Measurements from ENCODE around the gene ENTPD2.

The ENTPD2 gene

DNA sequence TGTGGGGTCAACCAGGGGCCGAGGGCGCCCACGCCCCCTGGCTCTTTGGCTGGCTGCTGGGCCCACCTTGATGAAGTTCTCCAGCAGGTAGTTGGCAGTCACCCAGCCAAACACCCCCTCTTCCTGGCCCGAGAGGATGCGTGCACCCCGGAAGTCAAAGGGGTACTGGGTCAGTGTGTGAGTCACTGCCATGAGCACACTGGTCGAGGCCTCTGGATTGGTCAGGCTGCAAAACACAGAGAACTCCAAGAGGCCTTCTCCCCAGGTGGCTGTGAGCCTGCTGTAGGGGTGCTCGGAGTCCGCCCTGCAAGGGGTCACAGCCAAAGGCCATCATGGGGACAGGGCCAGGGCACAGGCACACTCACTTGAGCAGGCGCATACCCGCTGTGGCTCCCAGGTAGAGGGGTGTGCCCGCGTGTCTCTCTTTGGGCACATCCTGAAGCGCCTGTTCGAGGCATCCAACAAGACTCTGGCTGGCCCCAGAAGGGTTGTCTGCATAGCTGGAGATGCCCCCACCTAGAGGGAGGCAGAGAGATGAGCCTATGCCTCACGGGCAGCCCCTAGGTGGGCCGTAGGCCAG is 2.6 kb downstream of the ENTPD2 start:
- in situ Hi-C loops (cut with HindIII; ENCODE audit: low pct_ligation_motif_present, low pct_unique_long_range_greater_than_20kb, low sequenced_read_pairs): no loop called here
- DNase-seq: no peak

DNA sequence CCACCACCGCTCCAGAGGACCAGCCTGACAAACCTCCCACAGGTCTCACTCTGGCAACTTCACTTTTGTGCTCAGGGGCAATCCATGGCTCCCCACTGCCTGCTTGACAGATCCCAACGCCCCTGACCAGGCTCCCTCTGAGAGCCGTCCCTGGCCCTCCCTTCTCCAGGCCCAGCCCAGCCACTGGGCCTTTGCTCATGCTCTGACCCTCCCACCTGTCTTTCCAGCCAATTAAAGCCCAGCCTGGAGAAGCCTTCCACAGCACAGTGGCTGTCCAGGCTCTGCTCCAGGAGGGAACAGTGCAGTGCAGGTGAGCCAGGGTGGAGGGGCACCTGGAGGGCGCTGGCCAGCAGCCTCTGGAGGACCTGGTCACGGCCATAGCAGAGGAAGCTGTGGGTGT is 3.3 kb downstream of the ENTPD2 start:
- DNase-seq: no peak
- in situ Hi-C loops (cut with HindIII; ENCODE audit: low pct_ligation_motif_present, low pct_unique_long_range_greater_than_20kb, low sequenced_read_pairs): no loop called here

DNA sequence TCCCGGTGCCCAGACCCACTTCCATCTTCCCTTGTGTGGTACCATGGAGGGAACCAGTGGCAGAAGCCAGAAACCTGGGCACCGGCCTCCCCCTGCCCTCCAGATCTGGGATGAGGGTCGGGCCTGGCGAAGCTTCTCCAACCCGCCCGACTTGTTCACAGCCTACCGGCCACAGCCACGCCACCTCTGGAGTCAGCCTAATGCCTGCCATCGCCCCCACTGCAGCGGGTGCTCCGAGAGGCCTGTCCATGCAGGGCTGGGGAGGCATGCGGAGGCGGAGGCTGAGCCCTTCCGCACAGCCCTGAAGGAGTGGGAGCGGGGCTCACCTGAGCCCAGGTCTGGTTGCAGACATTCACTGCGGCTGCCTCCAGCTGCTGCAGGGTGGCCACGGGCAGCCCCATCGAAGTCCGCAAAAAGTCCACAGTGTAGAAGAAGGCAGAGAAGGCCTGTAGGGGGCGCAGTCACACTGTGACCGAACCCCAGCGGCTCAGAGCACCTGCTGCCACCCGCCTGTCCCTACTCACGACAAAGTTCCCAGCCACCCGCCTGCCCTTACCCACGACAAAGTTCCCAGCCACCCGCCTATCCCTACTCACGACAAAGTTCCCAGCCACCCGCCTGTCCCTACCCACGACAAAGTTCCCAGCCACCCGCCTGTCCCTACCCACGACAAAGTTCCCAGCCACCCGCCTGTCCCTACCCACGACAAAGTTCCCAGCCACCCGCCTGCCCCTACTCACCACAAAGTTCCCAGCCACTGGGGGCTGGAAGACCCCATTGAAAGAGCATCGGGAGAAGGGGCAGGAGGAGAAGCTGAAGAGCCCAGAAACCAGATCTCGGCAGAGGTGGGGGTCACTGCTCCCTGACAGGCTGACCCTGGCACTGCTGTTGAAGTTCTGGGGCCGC is 4.1 kb downstream of the ENTPD2 start:
- in situ Hi-C loops (cut with HindIII; ENCODE audit: low pct_ligation_motif_present, low pct_unique_long_range_greater_than_20kb, low sequenced_read_pairs): no loop called here

DNA sequence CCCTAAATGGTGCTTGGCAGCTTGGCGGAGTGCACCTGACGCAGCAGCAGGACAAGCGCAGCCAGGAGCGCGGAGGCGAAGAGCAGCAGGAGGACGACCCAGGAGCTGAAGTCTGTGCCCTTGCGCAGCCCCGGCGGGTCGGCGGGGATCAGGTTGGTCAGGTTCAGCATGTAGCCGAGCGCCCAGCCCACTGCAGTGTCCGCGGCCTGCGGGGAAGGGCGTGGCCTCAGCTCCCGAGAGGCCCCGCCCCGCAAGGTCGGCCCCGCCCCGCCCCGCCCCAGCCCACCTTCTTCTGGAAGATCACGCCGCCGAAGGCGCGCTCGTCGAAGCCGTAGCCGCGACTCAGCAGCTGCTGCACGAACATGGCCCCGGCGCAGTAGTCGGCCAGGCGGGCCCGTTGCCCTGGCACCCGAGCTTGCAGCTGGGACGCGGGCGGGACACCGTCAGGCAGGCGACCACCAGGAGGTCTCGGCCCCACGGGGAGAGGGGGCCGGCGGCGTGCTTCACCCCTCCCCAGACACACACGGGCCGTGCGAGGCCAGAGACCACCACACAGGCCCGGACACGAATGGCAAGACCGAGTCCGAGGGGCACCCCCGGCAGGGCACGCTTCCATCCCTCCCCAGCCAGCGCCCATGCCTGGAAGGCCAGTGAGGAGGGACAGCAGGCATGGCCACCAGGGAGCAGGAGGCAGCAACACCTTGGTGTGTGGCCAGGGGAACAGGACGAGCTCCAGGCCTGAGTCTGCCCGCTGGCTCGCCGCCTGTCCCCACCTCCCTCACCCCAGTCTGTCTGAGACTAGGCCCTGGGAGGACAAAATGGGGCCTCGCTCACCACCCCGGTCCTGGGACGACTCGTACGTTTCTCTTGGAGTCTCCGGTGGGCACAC is 5.0 kb downstream of the ENTPD2 start:
- DNase-seq: no peak
- in situ Hi-C loops (cut with HindIII; ENCODE audit: low pct_ligation_motif_present, low pct_unique_long_range_greater_than_20kb, low sequenced_read_pairs): no loop called here

More for the DNA sequence above, 4.1 kb downstream of the ENTPD2 start:
- peak; percentile 41 for DNase-seq

DNA sequence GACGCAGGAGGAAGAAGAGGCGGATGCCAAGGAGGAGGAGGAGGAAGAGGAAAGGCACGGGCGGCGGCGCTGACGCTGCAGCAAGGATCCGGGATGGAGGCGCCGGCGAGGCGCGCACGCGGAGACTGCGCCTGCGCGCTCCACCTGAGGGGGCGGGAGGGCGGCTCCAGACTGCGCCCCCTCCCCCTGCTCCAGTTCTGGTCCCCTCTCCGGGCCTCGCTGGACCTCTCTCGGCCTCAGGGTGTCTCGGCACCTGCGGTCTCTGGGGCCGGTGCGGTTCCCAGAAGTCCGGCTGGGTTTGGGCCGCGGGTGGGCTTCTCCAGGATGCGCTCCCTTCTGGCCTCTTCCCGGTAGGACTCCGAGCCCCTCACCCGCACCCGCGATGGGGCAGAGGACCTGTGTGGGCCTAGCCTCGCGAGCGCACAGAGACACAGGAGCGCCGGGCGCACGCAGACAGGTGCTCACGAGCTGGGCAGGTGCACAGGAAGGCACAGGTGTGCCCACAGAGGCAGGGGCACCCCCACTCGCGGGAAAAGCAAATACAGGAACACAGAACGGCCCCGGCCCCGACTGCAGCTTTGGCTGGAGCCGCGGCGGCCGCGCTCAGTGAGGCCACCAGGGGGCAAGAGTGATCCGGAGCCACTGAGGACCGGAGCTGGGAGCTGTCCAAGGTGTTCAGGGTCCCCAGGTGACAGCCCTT is 7.6 kb downstream of the ENTPD2 start, which contains the start of gene NPDC1:
Gene NPDC1, minus strand, starts transcription at position 90 of the 700 bp plus-strand sequence. CDS start 188 bp downstream, outside the sequence.
- peak; percentile 75 for DNase-seq
- in situ Hi-C loops (cut with HindIII; ENCODE audit: low pct_ligation_motif_present, low pct_unique_long_range_greater_than_20kb, low sequenced_read_pairs): no loop called here

DNA sequence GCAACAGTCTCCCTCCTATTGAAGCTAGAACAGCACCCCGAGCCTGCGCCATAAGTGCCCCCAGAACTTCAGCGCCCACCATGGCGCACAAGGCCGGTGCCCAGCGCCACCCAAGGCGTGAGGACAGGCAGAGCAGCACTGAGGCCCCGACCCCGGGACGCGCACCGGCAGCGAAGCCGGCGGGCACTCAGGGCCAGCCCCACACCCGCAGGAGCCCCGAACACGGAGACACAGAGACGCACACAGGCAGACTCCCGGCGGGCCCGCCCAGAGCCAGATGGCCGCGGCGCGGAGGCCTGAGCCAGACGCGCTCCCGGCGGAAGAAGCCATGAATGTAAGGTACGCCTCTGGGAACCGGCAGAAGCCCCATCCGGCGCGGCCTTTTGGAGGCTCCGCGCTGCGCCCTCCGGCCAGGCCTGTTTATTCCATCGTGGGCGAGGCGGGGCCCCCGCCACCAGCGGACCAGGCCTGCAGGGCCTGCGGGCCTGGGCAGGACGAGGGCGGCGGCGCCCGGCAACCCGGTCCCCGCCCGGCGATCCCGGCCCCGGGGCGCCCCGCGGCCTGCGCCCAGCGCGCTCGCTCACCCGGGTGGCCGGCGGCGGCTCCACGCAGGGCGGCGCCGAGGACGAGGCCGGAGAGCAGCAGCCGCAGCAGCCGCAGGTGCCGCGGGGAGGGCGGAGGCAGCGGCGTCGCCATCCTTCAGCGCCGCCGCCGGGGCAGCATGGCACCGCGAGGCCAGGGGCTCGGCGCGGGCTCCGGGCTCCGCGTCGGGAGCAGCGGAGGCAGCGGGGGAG is 8.4 kb downstream of the ENTPD2 start:
- in situ Hi-C loops (cut with HindIII; ENCODE audit: low pct_ligation_motif_present, low pct_unique_long_range_greater_than_20kb, low sequenced_read_pairs): no loop called here
- peak; percentile 36 for DNase-seq

DNA sequence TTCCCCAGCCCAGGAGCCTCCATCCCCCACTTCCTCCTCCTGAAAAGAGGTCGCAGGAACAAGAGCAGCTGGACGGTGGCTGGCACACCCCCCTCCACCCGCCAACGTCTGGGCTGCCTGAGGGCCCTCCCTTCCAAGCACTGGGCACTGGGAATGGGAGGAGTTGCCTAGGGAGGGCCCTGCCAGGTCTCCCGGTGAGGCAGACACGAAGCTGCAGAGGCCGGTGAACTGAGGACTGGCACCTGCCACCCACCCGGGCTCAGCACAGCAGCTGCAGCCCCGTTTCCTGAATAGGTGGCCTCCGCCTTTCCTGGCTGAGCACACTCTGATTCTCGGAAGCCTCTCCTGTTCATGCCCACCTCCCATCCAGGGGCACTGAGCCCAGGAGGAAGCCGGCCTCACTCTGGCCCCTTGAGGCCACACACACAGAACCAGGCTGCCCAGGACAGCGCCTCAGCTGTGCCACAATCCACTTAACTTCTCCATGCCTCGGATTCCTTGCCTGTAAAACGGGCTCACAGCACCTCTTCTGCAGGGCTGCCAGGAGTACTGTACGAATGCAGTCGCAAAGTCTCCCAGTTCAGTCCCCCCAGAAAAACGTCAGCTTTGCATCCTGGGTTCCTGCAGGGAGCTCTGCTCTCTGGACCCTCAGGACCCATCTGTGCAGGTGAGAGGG is 9.2 kb downstream of the ENTPD2 start:
- in situ Hi-C loops (cut with HindIII; ENCODE audit: low pct_ligation_motif_present, low pct_unique_long_range_greater_than_20kb, low sequenced_read_pairs): no loop called here
- no peak for DNase-seq

DNA sequence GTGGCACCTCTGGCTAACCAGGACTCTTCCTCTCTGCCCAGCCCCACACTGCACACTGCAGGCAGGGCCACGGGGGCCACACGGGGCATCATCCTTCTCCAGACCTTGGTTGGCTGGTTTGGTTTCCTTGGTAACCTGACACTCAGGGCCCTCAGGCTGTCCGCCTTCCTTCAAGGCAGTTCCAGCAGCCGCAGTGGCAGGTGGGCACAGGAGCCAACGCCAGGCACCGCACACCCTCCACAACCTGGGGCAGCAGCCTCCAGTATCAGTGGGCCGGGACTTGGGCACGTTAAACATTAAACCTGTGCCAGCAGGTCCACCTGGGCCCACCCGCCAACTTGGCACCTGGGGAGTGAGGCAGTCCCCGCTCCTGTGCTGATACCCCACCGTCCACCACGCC is 9.8 kb downstream of the ENTPD2 start:
- in situ Hi-C loops (cut with HindIII; ENCODE audit: low pct_ligation_motif_present, low pct_unique_long_range_greater_than_20kb, low sequenced_read_pairs): no loop called here
- no peak for DNase-seq

DNA sequence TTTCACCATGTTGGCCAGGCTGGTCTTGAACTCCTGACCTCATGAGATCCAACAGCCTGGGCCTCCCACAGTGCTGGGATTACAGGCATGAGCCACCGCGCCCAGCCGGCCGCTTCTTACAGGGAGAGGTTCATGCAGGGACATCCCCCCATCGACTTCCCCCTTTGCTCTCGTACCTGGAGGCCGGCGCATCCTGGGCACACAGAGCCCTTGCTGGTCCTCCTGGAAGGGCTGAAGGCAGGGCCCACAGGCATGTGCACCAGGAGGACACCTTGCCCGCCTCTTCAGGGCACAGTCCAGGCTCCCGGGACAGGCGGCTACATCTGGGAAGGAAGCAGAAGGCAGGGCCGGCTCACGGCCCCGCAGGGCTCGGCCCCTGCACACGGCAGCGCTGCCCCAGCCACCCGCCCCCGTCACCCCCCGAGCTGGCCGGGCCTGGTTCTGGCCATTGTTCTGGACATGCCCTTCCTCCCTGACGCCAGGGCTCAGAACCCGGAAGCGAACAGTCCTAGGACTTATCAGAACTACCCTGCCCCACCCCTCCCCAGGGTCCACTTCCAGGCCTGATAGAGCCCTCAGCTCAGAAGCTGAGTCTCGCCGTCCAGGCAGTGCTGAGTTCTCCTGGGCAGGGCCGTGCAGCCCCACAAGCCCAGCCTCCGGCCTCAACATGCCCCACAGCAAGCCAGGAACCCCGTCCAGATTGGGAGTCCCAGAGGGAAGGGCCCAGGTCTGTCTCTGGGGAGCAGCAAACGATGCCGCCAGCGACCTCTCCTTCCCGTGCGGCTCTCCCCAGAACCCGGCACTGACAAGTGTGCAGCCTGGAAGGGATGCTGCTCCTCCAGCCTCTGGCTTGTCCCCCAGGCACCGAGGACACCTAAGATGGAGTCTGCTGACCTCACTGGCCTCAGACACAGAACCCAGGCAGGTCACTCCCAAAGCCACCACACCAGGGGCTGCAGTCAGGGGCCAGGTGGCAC is 10.8 kb downstream of the ENTPD2 start:
- in situ Hi-C loops (cut with HindIII; ENCODE audit: low pct_ligation_motif_present, low pct_unique_long_range_greater_than_20kb, low sequenced_read_pairs): no loop called here
- DNase-seq: no peak

DNA sequence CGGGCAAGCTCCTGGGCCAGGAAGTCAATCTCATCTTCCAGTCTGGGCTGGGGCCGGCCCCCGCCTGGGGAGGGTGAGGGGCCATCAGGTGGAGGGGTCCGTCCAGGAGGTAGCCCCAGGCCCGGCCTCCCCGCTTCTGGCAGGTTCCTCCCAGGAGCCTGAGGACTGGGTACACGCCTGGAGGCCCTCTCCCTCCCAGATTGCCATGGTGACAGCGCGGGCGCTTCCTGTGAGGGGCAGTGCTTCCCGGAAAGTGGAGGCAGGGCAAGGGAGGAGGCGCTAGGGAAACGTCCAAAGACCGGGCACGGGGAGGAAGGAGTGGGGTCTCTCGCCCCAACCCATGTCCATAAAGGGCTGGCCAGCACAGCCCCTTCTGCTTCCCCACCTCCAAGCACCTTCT is 12.7 kb downstream of the ENTPD2 start:
- in situ Hi-C loops (cut with HindIII; ENCODE audit: low pct_ligation_motif_present, low pct_unique_long_range_greater_than_20kb, low sequenced_read_pairs): no loop called here

DNA sequence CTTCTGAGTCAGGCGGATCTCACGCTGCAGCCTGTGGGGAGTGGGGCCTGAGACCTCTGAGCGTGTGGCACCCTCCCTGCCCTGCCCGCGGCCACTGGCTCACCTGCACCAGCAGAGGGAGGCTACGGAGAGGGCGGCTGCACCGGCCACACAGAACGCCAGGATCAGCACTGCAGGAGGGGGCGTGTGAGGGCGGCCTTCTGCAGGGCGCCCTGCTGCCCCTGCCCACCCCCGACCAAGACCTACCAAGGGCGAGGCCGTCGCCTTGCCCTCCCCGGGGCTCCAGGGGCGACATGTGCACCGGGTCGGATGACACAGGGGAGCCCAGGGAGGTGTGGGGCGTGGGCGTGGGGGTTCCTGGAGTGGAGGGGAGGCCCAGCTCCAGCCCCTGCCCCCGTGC is 13.3 kb downstream of the ENTPD2 start:
- DNase-seq: no peak
- in situ Hi-C loops (cut with HindIII; ENCODE audit: low pct_ligation_motif_present, low pct_unique_long_range_greater_than_20kb, low sequenced_read_pairs): no loop called here

More for the DNA sequence above, 12.7 kb downstream of the ENTPD2 start:
- DNase-seq: no peak

DNA sequence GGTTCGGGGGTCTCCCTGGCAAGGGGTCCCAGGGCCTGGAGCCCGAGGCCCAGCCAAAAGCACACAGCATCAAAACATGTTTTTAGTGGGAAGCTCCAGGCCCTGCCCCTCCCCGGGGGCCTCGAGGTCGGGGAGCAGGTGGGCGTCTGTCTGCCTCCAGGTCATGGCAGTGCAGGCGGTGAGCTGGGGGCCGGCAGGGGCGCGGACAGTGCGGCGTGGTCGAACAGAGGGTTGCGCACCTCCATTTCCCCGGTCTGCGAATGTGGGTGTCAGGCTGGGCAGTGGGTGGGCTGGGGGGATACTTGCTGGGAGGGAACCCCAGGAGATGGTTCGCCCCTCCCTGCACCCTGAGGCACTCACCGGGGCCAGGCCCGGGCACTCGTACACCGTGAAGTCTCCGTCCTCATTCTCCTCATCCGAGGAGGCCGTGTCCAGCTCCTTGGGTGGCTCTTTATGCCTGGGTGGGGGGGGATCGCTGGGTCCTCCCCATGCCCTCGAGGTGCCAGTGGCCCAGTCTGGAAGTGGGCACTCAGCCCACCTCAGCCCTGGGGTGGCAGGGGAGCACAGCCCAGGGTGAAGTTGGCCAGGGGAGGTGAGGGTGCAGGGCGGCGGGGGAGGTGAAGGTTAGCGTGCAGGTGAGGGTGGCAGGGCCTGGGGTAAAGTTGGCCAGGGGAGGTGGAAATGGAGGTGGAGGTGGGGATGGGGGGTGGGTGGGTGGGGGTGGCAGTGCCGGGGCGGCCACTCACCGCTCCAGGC is 14.1 kb downstream of the ENTPD2 start:
- no peak for DNase-seq
- in situ Hi-C loops (cut with HindIII; ENCODE audit: low pct_ligation_motif_present, low pct_unique_long_range_greater_than_20kb, low sequenced_read_pairs): no loop called here

DNA sequence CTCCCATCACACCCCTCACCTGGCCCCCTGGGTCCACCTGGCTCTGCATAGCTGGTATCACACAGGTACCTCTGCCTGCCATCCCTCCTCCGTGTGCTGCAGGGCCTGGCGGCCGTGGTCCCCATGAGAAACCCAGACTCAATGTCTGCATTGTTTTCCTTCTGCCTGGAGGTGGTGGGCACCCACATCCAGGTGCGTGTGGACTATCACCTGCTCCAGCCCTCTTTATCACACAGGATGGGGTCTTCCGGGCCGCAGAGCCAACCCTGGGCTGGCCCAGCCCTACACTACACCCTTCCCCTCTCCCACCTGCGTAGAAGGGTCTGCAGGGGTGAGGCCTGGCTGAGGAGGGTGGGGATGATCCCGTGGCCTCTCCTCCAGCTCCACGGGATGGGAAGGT is 14.9 kb downstream of the ENTPD2 start:
- no peak for DNase-seq
- in situ Hi-C loops (cut with HindIII; ENCODE audit: low pct_ligation_motif_present, low pct_unique_long_range_greater_than_20kb, low sequenced_read_pairs): no loop called here

DNA sequence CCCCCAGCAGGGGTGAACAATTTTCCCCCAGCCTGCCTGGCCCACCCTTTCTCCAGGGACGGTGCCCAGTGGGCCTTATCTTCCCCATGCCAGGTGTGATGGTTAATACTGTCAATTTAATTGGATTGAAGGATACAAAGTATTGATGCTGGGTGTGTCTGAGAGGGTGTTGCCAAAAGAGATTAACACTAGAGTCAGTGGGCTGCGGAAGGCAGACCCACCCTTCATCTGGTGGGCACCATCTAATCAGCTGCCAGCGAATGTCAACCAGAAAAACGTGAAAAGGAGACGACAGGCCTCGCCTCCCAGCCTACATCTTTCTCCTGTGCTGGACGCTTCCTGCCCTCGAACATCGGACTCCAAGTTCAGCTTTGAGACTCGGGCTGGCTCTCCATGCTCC is 16.4 kb downstream of the ENTPD2 start:
- in situ Hi-C loops (cut with HindIII; ENCODE audit: low pct_ligation_motif_present, low pct_unique_long_range_greater_than_20kb, low sequenced_read_pairs): no loop called here
- DNase-seq: no peak

DNA sequence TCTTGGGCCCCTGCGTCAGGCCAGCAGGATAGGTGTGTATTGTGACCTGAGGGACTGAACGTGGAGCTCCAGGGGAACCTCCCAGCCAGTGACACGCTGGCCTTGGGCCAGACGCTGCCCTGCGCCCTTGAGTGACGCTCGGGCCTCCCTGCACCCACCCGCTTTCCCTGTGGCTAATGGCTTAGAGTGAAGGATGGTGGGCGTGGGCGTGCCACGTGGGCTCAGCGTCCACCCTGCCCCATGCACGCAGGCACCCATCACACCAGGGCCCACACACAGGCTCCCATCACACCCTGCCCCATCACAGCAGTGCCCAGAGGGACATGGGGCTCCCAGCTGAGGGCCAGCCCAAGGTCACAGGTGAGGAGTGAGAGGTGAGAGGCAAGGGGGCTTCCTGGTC is 16.8 kb downstream of the ENTPD2 start:
- in situ Hi-C loops (cut with HindIII; ENCODE audit: low pct_ligation_motif_present, low pct_unique_long_range_greater_than_20kb, low sequenced_read_pairs): no loop called here
- DNase-seq: no peak

DNA sequence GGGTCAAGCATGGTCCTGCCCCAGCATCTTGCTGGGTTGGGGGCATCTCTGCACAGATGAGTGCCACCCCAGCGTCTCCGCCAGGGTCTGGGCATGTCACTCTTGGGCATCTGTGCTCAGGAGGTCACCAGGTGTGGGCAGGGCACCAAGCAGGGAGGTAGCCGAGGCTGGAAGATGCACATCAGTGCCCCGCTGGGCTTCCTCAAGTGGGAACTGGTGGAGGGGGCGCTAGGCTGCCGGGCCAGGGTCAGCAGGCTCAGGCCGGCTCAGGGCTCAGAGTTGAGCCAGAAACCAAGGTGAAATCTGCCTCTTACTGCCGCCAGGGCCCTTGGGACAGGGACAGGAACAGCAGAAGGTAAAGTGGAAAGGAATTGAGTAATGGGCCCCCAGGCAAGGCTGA is 17.9 kb downstream of the ENTPD2 start:
- in situ Hi-C loops (cut with HindIII; ENCODE audit: low pct_ligation_motif_present, low pct_unique_long_range_greater_than_20kb, low sequenced_read_pairs): no loop called here
- DNase-seq: no peak

Data from ACHN (cell line).